Esophagus squamous epithelium (tissue), 4 donors: ENCODE results near the gene NR2F1-AS1.

Experiments
- POLR2A ChIP-seq, 4 donors: fragments of 450-650 bp; IDR thresholded peaks; one replicate each; pipeline ENCODE4 v1.6.1; 2017; ENCODE audit warnings: antibody characterized with exemption in 4 of 4, mild to moderate bottlenecking in 4 of 4, moderate library complexity in 3 of 4
- TF ChIP-seq, protein P1 (sequence below), 6 experiments: fragments of 450-650 bp in 4 of 6; fragments of 200-600 bp in 2 of 6; sonication (generic) in 2 of 6; IDR thresholded peaks; one replicate each; pipeline ENCODE4 v1.5.1; 2016 to 2019; ENCODE audit warnings: antibody characterized with exemption in 6 of 6, mild to moderate bottlenecking in 4 of 6, moderate library complexity in 4 of 6

DNA sequence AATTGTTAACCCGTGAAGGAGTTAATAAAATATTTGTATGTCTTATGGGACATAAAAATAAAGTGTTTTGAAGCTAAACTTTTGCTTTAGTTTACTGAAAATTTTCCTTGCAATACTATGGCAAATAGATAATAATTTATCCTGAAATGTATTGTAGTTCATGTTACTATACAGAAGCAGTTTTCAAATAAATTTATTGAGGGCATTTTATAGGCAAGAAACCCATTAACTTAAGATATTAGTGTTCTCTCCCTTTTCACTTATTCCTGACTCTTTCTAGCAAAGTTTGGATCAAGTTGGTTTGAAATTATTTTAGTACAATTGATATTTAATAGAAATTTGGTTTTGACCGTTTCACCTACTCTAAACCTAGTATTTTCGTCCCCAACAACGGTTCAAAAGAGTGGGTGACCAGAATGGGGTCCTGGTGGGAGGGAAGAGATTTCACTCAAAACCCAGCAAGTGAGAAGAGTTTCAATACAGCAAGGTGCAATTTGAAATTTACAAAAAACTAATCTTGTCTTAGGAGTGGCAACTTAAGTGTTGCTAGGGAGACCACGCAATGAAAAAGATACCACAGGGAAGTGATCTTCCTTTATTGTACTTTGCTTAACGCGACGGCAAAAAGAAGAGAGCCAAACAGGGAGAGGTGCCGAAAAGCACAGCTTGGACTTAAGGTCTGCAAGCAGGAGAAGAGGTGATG is 30.4 kb upstream of the NR2F1-AS1 start:
- TF ChIP-seq, protein P1, sequence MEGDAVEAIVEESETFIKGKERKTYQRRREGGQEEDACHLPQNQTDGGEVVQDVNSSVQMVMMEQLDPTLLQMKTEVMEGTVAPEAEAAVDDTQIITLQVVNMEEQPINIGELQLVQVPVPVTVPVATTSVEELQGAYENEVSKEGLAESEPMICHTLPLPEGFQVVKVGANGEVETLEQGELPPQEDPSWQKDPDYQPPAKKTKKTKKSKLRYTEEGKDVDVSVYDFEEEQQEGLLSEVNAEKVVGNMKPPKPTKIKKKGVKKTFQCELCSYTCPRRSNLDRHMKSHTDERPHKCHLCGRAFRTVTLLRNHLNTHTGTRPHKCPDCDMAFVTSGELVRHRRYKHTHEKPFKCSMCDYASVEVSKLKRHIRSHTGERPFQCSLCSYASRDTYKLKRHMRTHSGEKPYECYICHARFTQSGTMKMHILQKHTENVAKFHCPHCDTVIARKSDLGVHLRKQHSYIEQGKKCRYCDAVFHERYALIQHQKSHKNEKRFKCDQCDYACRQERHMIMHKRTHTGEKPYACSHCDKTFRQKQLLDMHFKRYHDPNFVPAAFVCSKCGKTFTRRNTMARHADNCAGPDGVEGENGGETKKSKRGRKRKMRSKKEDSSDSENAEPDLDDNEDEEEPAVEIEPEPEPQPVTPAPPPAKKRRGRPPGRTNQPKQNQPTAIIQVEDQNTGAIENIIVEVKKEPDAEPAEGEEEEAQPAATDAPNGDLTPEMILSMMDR (IDR thresholded peaks at IDR 0.05), result no peak
- TF ChIP-seq POLR2A (IDR thresholded peaks at IDR 0.05), result no peak
